OCI-LY3 (cell line): ENCODE data around the gene SLC50A1.

ENCODE experiments used
- EZH2phosphoT487 ChIP-seq: fragments of 200-600 bp; shearing (Covaris generic); IDR thresholded peaks from 2 replicates; pipeline ENCODE4 v1.6.1; 2018; ENCODE audit warnings: antibody characterized with exemption, mixed run types, low read depth
- TF ChIP-seq, protein P1 (sequence below): fragments of 200-600, 300-600 bp; sonication (generic); IDR thresholded peaks from 2 replicates; pipeline ENCODE4 v1.5.1; 2014; ENCODE audit warnings: antibody characterized with exemption, low read length, low read depth

DNA sequence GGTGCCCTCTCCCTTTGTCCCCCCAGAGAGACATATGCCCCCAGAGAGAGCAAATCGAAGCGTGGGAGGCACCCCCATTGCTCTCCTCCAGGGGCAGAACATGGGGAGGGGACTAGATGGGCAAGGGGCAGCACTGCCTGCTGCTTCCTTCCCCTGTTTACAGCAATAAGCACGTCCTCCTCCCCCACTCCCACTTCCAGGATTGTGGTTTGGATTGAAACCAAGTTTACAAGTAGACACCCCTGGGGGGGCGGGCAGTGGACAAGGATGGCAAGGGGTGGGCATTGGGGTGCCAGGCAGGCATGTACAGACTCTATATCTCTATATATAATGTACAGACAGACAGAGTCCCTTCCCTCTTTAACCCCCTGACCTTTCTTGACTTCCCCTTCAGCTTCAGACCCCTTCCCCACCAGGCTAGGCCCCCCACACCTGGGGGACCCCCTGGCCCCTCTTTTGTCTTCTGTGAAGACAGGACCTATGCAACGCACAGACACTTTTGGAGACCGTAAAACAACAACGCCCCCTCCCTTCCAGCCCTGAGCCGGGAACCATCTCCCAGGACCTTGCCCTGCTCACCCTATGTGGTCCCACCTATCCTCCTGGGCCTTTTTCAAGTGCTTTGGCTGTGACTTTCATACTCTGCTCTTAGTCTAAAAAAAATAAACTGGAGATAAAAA, 48.7 kb upstream of the SLC50A1 start:
- TF ChIP-seq, protein P1, sequence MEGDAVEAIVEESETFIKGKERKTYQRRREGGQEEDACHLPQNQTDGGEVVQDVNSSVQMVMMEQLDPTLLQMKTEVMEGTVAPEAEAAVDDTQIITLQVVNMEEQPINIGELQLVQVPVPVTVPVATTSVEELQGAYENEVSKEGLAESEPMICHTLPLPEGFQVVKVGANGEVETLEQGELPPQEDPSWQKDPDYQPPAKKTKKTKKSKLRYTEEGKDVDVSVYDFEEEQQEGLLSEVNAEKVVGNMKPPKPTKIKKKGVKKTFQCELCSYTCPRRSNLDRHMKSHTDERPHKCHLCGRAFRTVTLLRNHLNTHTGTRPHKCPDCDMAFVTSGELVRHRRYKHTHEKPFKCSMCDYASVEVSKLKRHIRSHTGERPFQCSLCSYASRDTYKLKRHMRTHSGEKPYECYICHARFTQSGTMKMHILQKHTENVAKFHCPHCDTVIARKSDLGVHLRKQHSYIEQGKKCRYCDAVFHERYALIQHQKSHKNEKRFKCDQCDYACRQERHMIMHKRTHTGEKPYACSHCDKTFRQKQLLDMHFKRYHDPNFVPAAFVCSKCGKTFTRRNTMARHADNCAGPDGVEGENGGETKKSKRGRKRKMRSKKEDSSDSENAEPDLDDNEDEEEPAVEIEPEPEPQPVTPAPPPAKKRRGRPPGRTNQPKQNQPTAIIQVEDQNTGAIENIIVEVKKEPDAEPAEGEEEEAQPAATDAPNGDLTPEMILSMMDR = peak; percentile 46
- no peak for TF ChIP-seq EZH2phosphoT487
